Astrocyte of the spinal cord (primary cell): Measurements from ENCODE around the gene GTF3C5.
"Not testable (repeated sequence)": the region's sequence is repeated elsewhere in the genome, so short reads cannot be mapped to it uniquely, and the experiment has no call there.

Experiments
- DNase-seq: peaks from one replicate; pipeline ENCODE4 v3.0.0; 2011; ENCODE audit warnings: low read depth, low spot score
- H3K4me3 ChIP-seq: 2 replicates; pipeline ENCODE4 v1.5.1; 2011; ENCODE audit warnings: low read depth, mild to moderate bottlenecking, low read length, moderate library complexity
- CTCF ChIP-seq: IDR thresholded peaks from 2 replicates; pipeline ENCODE4 v1.5.1; 2012; ENCODE audit warnings: low read depth, mild to moderate bottlenecking, low read length, inconsistent platforms
- in situ Hi-C: cut with HindIII; loops from 2 replicates; pipeline ENCODE4 v1.10.0; 2017; ENCODE audit warnings: low sequenced_read_pairs

Gene GTF3C5

GRCh38 chr9:133086212-133086860 lies 55.5 kb downstream of the GTF3C5 start:
- in situ Hi-C loops, H3K4me3 ChIP-seq, DNase-seq: not testable (repeated sequence)

- DNase-seq, result no peak
- in situ Hi-C loops, result no loop called here
- TF ChIP-seq CTCF, result no peak
- no peak overlapping the region for H3K4me3 ChIP-seq
Measured at GRCh38 chr9:133086894-133087293, 56.1 kb downstream of the GTF3C5 start.

- H3K4me3 ChIP-seq, result no peak overlapping the region
- in situ Hi-C loops, result no loop called here
- no peak for TF ChIP-seq CTCF
- DNase-seq, result no peak
Measured at GRCh38 chr9:133087429-133088145, 56.8 kb downstream of the GTF3C5 start.

- no peak for TF ChIP-seq CTCF
- DNase-seq, result no peak
- H3K4me3 ChIP-seq, result no peak overlapping the region
- in situ Hi-C loops, result no loop called here
Measured at GRCh38 chr9:133088146-133088750, 57.5 kb downstream of the GTF3C5 start.

- no peak for TF ChIP-seq CTCF
- DNase-seq, result no peak
- in situ Hi-C loops, result no loop called here
- no peak overlapping the region for H3K4me3 ChIP-seq
Measured at GRCh38 chr9:133088756-133089155, 58.0 kb downstream of the GTF3C5 start.

- in situ Hi-C loops, result no loop called here
- DNase-seq, result no peak
- H3K4me3 ChIP-seq, result no peak overlapping the region
- TF ChIP-seq CTCF, result no peak
Measured at GRCh38 chr9:133089271-133089671, 58.5 kb downstream of the GTF3C5 start.

- no peak for TF ChIP-seq CTCF
- in situ Hi-C loops, result no loop called here
- no peak overlapping the region for H3K4me3 ChIP-seq
- DNase-seq, result no peak
Measured at GRCh38 chr9:133090187-133090586, 59.4 kb downstream of the GTF3C5 start.
